ENCODE results near the gene CSK.

The CSK gene

GRCh38 chr15:74844319-74845207 is 62.7 kb downstream of the CSK start:
- DNase-seq = no peak

GRCh38 chr15:74845208-74845568 is 63.3 kb downstream of the CSK start:
- peak; percentile 49 to 52 for DNase-seq

GRCh38 chr15:74845581-74845980 is 63.7 kb downstream of the CSK start:
- no peak for DNase-seq

GRCh38 chr15:74847432-74847831 is 65.6 kb downstream of the CSK start:
- no peak for DNase-seq

GRCh38 chr15:74850393-74850792 is 68.5 kb downstream of the CSK start:
- DNase-seq = no peak

GRCh38 chr15:74851960-74852359 is 70.1 kb downstream of the CSK start:
- DNase-seq = no peak

Data from stimulated activated CD4-positive, alpha-beta T cell treated with anti-CD3 and anti-CD28 coated beads, Interleukin-4, amount 100 ng/mL, for 4 hours (primary cell).